NCI-H2227 treated with DMSO at 0.1 percent for 48 hours (cell line): Measurements from ENCODE around the gene TTC28.

Source experiments
- DNase-seq: peaks from one replicate; lab custom pipeline; 2025; lab: John Stamatoyannopoulos, UW

Gene TTC28

DNA sequence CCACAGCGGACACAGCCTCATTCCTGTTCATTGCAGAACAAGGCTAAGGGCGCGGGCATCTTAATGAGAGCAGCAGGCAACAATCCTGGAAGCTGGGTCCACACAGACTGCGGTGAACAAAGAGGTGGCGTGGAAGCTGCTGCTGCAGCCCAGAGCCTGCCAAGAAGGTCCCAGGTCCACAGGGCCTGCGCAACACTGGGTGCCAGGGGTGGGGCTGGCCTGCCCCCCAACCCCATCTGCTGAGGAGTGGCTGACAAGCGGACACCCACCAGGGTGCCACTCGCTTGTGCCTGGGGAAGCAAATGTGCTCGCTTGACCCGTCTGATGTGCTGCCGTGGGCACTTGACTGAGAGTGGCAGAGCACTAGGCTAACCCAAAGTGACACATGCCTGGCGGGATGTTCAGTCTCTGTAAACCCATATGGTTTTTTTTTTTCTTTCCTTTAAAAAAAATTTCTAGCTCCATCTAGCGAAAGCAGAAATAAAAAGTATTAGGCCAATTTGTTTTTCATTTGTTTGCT, 677.4 kb downstream of the TTC28 start:
- no peak for DNase-seq

DNA sequence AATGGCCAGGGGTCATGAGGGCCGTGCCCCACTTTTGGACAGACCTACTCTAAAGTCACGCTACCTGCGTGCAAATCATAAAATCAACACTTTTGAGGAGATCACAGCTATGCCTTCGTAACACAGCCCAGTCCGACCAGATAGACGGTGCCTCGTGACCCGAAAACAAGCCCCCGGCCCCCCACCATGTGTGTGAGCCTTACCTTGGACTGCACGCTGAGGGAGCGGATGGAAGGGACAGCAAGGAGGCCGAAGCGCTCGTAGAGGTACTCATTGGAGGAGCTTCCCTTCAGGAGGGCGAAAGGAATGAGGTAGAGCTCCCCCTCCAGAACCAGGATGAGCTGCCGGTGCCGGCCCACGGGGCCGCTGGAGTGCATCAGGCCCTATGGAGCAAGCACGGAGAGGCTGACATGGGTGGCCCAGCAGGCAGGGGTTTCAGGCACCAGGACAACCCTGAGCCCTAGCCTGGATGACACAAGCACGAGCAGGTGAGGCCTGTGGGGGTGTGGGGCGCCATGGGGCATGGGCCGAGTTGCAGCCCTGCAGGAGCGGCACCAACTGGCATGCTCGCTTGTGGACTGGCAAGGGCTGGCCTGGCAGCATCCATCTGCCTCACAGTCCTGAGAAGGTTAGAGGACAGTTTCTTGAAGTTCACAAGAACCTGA, 678.3 kb downstream of the TTC28 start:
- DNase-seq, result no peak

DNA sequence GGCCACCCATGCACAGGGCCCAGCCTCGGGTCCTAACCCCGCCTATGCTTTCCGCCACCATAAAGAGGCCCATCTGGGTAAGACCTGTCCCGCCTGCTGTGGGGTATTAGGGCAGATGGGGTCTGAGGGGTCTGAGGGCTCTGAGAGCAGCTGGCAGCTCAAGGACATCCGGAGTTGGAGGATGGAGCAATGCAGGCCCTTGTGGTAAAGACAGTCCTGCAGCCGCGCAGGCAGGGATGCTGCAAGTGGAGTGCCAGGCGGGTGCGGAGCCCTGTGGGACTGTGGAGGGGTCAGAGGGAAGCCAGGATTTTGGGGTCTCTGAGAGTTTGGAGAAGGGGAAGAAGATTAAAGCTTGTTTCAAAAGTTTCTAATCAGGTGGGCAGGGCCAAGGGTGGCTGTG, 679.3 kb downstream of the TTC28 start:
- DNase-seq, result no peak

DNA sequence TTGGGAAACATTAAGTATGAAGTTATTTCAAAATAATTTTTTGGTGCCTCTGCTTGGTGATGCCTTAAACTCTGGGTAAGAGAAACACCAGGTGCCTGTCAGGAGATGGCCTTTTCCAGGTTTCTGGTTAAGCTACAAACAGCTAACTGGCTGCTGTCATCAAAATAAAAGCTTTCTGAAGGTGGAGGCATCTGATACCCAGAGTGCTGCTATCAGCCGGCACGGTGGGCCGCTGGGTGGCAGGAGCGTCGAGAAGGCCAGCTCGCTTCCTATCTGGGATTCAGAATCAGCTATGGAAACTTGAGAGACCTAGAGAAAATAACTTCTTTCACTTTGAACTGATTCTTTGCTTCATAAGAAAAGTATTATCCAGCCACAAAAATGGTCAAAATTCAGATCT, 679.8 kb downstream of the TTC28 start:
- DNase-seq, result no peak

DNA sequence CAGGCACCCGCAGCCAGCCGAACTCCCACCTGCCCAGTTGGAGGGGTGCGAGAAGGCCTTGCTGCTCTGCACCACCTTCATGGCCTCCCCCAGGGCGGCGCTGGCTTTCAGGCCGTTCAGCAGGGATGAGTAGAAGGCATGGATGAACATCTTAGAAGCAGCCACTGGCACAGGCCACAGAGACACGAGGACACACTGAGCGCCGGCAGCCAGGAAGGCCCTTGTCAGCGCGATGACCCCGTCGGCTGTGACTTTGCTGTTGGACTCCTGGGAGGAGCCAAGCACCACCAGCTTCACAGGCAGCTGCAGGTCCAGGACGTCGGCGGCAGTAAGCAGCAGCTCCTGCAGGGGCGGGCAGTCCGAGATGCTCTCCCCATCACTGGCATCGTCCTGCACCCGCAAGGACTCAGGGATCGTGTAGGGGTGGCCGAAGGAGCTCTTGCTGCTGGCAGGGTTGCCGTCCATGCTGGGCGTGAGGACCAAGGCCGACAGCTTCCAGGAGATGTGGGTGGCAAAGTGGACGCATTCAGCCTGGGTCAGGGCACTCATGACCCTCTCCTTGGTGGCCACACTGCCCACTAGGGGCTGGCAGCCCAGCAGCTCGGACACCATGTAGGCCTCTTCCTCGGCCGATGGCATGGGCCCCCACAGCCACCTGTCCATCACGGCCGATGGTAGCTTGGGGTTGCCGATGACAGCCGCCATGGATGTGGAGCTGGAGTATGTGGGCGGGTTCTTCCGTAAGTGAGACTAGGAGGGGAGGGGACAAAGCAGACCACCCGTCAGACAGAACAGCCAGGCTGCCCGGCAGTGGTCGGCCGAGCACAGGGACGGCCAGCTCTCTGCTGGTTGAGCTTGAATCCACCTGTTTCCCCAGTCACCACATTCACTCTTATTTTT, 680.9 kb downstream of the TTC28 start:
- DNase-seq, result no peak

DNA sequence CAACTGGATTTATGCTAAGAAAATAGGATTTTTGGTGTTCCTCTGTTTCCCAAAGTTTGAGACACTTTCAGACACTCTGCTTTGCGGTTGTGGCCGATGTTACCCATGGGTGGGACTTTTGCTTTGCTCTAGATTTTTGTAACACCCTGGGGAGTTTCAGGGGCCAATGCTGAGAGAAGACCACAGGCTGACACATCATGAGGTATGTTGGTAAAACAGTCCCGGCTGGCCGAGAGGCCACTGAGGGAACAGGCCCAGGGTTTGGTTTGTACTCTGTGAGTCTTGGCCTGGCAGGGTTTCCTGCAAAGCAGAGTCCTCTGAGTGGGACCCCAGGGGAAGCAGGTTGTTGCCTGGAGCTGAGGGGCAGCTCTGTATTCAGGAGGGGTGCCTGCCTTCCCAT, 682.1 kb downstream of the TTC28 start:
- no peak for DNase-seq

DNA sequence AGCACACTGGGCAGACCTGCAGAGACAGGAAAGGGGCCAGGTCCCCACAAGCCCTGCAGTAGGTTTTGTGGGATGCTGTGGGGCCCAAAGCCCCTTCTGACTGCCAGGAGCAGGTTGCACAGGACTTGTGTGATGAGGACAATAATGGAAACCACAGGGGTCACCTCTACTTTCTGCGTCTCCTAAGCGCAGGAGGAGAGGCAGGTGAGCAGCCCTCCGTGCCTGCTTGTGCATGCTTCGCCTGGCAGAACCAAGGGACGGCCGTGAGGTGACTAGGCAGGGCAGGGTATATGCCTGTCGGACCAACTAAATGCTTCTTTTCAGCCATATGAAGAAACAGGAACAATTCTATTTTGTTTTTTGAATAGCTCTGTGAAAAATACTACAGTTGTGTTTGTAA, 682.7 kb downstream of the TTC28 start:
- DNase-seq, result no peak

DNA sequence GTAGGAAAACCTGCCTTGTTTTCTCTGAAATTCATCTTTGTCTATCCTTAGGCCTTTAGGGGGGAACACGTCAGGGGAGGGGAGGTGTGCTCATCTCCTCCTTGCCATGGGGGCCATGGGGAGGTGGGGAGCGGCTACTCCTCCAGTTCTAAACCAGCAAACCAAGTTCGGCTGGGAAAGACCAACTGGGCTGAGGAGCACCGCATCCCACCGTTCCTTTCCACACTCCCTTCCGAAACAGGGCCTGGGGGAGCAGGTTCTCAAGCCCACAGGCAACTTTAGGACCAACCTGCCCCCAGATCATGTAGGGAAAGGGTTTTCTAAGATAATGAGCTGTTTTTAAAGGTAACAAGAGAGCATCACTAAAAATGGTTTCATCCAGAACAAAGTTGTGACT, 683.1 kb downstream of the TTC28 start:
- no peak for DNase-seq

DNA sequence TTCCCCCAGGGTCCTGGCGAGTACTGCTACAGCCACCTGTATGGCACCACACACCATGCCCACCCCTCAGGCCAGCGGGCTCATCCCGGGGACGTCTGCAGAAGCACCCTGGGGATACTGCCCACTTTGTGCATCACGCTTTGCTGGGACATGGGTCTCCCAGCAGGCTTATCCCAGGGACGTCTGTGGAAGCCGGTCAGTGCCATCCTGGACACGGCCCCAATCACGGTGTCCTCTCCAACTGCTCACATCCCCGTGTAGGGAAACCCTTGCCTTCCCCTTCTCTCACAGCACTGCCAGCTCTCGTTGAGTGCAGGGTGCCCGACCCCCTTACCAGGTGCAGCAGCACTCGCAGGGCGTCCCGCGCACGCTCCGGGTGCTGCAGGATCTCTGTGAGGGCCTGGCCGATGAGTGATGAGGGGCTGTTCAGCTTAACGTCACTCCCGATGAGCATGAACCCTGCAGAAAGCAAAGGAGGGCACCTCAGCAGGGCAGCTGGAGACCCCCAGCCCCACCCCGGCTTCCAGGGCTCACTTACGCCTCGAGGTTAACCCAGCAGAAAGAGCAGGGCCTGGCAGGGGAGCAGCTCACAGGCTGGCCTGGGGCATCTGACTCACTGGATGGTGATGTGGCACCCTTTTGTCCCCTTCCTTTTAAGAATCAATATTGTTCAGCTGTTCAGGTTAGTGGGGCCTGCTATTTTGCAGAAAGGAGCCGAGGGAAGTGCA, 683.7 kb downstream of the TTC28 start:
- no peak for DNase-seq

DNA sequence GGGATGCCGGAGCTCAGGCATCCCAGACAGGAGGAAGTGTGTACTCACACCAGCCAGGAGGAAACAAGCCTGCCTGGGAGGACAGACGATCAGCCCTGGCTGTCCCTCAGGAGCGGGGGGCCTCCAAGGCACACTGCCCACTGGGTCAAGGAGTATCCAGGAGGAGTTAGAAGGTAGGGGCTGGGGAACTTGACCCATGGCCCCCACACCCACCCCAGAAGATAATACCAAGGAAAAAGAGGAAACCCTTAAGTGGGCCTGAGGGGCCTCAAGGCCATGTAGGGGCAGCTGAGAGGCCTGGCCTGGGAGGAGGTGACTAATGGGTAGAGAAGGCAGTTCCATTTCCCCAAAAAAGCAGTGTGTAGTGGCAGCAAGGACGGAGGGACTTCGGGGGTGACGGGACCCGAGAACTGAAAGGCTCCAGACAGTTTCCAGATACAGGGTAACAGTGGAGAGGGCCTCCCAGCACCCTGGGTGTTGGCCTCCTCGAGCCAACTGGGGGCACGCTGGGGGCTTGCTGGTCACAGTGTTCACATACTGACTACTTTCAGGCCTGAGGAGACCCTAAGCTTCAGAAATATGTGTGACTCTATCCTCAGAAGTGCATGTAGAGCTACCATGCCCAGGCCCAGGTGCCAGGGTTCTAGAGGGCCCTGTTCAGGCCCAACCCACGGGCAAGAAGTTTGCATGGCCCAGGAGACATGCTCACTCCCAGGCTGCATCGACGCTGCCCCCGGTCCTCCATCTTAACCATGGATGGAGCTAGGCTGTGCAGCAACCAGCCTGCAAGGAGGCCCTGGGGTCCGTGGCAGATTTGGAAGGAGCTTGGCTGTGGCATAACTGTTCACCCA, 684.9 kb downstream of the TTC28 start:
- DNase-seq, result no peak

DNA sequence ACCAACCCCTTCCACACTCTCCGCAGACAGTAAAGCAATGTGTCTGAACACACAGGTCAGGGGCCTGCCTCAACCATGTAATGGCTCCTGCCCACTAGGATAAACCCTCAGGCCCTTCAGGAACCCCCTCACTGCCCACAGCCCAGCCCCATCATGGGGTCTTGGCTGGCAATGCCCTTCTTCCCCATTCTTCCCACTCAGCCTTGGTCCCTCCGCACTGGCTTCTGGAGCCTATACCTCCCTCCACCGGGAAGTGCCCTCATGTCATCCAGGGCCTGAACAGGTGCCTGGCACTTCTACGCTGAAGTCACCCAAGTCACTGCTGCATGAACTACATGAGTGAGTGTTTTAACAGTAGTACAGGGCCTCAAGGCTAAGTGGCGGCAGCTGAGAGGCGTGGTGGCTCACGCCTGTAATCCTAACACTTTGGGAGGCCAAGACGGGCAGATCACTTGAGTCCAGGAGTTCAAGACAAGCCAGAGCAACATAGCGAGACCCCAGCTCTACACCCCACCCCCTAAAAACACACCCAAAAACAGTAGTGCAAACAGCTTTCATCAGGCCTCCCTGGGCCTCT, 685.8 kb downstream of the TTC28 start:
- DNase-seq, result no peak

DNA sequence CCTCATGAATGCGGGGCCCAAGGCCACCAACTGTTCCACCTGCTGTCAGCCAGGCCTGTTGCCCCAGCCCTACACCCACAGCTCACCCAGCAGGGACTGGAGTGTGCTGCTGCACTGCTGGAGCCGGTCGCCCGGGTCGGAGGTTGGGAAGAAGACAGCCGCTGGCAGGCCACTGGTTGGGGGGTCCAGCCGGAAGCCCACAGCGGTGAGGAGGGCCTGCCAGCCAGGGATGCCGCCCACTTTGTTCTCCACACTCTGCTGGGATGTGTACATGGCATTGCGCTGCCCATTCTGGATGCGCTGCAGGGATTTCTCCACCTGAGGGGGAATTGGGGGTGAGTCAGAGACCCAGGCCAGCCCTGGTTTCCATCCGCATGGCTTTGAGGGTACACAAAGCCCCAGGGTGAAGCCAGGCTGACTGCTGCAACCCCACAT, 686.4 kb downstream of the TTC28 start:
- no peak for DNase-seq

DNA sequence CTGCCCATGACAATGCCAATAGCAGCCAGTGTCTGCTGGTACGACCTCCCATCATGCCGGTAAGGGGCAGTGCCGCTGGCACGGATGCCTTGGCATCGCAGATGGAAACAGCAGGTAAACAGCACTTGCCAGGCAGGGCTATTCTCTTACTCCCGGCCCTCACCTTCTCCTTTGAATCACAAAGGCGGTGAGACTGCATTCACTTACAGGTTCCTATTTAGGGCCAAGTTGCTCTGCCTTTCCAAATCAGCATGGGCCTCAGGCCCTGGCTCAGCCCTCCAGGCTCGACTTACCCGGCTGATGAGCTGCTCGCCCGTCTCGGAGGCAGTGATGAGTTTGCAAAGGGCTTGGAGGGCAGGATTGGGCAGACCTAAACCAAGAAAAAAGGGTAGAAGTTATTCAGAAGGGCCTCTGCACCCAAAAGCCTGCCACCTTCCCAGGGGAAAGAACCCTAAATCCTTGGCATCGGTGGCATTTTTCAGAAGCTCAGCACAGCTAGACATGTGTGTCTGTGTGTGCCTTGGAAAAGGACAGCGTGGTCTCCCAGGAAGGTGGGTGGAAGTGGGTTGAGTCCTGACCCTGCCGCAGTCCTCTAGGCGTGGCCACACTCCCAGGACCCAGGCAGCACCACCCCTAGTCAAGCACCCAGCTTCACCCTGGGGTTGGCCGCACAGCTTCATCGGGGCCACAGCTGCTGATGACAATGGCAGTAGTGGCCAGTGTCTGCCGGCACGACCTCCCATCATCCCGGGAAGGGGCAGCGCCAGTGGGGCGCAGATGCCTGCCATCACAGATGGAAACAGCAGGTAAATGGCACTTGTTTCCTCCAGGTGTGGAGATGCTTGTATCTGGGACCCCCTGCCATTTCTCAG, 687.1 kb downstream of the TTC28 start:
- DNase-seq, result no peak

DNA sequence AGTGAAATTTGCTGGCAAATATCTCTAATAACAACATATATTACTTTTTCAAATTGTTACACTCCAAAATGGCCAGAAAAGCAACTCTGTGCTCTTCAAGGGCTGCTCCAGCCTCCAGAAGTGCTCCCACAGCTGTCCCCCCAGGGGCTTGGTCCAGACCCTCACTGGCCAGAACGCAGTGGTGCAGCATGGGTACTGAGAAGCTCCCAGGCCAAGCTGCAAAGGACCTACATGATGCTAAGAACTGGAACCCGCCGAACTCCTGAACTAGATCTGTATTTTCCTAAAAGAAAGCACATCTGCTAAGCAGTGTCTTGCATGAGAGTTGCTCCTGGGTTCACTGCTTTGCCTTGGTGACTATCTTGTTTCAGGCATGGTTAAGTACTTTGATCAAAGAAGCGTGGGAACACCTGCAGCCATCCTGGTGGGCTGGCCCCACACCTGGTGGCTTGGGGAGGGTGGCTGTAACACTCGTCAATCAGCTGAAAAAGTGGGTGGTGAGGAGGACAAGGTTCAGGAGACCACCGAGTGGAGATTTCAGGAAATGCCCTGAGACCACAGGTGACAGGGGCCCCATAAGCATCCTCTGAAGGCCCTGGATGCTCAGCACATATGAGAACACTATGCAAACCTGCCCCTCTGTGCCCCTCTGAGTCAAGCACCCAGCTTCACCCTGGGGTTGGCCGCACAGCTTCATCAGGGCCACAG, 687.9 kb downstream of the TTC28 start:
- no peak for DNase-seq

DNA sequence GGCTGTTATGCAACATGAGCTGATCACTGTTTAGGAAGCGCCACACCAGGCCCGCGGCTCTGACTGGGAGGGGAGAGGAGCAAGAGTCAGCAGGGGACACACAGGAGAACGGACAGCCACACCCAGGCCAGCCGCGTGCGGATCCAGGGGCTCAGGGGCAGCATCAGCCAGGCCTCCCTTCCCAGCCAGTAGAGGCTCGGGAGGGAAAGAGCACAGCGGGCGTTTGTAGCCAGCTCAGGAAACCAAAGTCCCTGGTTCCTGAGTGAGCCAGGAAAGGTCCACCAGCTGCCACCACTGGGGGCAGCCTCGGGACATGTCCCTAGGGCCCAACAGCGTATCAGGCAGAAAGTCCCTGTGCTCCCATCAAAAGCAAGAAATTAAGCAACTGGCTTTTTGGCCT, 688.8 kb downstream of the TTC28 start:
- no peak for DNase-seq

DNA sequence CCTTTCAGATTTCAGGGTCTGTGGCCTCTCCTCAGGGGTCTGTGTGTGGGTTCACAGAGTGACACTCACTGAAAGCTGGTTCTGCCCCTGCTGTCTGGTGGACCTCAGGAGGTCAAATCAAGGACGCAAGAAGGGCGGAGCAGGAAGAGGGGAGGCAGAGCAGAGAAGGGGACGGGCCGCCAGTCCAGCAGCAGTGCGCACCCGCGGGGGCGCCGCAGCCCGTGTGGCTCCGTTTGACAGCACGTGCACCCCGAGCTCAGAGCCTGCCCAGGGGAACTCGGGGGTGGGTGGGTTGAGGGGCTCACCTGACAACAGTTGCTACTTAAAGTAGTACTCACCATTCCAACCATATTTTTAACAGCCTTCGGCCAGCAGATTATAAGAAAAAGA, 689.2 kb downstream of the TTC28 start:
- DNase-seq, result no peak

DNA sequence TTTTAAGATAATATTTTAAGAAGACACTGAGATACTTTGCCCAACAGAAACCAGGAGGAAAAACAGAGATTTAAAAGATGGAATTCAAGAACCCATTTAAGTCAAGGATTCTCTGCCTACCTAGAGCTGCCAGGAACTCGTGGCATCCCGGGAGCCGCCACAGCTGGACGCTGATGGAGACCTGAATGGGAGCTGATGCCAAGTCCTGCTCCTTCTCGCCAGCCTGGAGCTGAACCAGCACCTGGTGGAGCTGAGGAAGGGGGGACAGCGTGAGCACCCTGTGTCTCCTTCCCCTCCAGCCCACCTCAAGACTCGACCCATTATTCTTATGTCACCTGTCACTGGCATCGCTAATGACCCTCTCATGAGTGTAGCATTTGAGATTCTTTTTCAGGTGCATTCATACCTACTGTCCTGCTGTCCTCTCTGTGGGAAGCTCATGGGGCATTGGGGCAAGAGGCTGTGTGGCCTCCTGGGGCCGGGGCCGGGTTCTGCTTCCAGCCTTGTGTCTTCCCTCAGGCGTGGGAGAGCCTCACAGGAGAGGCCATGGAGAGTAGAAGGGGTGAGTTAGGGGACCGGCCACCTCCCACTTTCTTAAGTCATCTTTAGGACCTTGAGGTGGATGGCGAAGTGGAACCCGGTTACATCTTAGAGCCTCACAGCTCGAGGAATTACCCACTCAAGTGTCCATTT, 689.7 kb downstream of the TTC28 start:
- no peak for DNase-seq

DNA sequence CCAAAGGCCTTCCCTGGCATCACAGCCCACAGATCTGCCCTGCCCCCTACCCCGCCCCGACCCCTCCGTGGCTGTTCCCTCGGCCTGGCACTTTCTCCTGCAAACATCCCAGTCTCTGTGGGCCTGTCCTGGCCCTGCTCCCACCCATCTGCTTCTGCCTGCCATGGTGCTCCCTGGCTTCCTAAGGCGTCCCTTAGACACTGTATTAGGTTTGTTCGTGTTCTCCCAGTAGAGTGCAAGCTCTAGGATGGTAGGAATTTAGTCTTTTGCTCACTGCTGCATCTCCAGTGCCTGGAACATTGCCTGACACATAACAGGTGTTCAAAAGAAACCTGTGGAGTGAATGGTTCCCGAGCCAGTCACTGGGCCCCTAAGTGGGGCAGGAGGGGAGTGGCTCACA, 690.9 kb downstream of the TTC28 start:
- no peak for DNase-seq

DNA sequence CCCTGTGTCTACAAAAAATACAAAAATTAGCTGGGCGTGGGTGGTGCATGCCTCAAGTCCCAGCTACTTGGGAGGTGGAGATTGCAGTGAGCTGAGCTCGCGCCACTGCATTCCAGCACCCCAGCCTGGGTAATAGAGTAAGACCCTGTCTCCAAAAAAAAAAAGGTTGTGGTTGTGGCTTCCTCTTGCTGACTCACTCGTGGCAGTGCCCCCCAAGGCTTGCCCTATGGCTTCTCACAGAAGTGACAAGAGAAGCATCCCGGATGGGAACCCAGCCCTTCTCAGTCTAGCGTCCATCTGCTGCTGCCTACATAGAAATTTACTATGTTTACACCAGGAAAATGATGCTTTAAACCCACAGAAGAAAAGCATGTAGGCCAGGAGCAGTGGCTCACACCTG, 692.1 kb downstream of the TTC28 start:
- no peak for DNase-seq
